ENCODE measurements around the gene KRR1. TPM values are rescaled to one million over a fixed set of nuclear protein-coding genes. Genes with fewer than 3 reads are reported as not detected.

KRR1 gene
- polyA plus RNA-seq, 3 donors: 8.0 to 14.4 (median 9.0) TPM

DNA sequence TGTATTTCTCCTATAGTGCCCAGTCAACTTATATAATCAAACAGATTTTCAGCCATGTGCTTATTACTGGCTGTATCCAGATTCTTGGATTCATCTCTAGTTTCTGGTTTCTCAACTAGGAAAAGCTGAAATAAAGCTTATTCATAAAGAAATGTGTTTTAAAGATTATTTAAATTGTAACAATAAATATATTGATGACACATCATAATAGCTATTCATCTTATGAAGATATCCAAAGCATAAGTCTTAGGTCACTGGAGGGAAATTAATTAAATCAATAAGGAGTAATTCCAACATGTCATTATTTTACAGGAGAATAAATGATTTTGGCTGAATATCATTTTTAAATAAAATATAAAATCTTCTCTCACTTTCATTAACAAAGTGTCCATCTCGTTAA, 32.1 kb upstream of the KRR1 start:
- Histone ChIP-seq H3K36me3 (replicated peaks in 1 of 2; ENCODE audit: control insufficient read depth in 1 of 2, insufficient read depth in 2 of 2, low read length in 2 of 2) (no peaks in the 10 kb centered on the region), H2AFZ (ENCODE audit: insufficient read depth, low read depth, low read length, poor library complexity, severe bottlenecking) (no peak overlapping the region), H3K4me1 (ENCODE audit: control insufficient read depth in 1 of 2, insufficient read depth in 2 of 2, low read length in 2 of 2) (no peaks in the 10 kb centered on the region), H3K9ac (ENCODE audit: insufficient read depth, low read length, poor library complexity, severe bottlenecking) (no peak overlapping the region), H4K20me1 (ENCODE audit: insufficient read depth, low read length) (no peaks in the 10 kb centered on the region), H3K27ac (ENCODE audit: low read depth in 1 of 2, low read length in 2 of 2) (no peak overlapping the region), H3K4me2 (replicated peaks; ENCODE audit: extremely low read depth, low read length, poor library complexity, severe bottlenecking) (no peak overlapping the region), H3K9me3 (replicated peaks in 1 of 2; ENCODE audit: control insufficient read depth in 1 of 2, insufficient read depth in 1 of 2, low read length in 2 of 2) (no peaks in the 10 kb centered on the region), H3K27me3 (ENCODE audit: control insufficient read depth in 2 of 2, insufficient read depth in 2 of 2, low read length in 2 of 2) (peaks cover 0 to 3% of the 10 kb centered on the region in 2 donors), H3K79me2 (ENCODE audit: insufficient read depth, low read length) (no peaks in the 10 kb centered on the region), H3K4me3 (replicated peaks in 1 of 3; ENCODE audit: low read depth in 2 of 3, low read length in 3 of 3) (no peak overlapping the region)
- H3K4me1 Mint-ChIP-seq: no peaks in the 10 kb centered on the region
- H3K9me3 Mint-ChIP-seq: no peaks in the 10 kb centered on the region
- no peak overlapping the region for H3K27ac Mint-ChIP-seq
- H3K27me3 Mint-ChIP-seq (ENCODE audit: low read depth in 3 of 3): peaks cover 3 to 10% (median 7%) of the 10 kb centered on the region in 3 donors
- no CpG with 5 or more reads among the region's 1 CpG for WGBS (ENCODE audit: insufficient coverage)
- intact Hi-C loops (cut with micrococcal nuclease): no loop called here
- DNase-seq: no peak
- no peaks in the 10 kb centered on the region for H3K36me3 Mint-ChIP-seq
- no peak overlapping the region for H3K4me3 Mint-ChIP-seq
- TF ChIP-seq, protein P1, sequence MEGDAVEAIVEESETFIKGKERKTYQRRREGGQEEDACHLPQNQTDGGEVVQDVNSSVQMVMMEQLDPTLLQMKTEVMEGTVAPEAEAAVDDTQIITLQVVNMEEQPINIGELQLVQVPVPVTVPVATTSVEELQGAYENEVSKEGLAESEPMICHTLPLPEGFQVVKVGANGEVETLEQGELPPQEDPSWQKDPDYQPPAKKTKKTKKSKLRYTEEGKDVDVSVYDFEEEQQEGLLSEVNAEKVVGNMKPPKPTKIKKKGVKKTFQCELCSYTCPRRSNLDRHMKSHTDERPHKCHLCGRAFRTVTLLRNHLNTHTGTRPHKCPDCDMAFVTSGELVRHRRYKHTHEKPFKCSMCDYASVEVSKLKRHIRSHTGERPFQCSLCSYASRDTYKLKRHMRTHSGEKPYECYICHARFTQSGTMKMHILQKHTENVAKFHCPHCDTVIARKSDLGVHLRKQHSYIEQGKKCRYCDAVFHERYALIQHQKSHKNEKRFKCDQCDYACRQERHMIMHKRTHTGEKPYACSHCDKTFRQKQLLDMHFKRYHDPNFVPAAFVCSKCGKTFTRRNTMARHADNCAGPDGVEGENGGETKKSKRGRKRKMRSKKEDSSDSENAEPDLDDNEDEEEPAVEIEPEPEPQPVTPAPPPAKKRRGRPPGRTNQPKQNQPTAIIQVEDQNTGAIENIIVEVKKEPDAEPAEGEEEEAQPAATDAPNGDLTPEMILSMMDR (IDR thresholded peaks at IDR 0.05): no peak

DNA sequence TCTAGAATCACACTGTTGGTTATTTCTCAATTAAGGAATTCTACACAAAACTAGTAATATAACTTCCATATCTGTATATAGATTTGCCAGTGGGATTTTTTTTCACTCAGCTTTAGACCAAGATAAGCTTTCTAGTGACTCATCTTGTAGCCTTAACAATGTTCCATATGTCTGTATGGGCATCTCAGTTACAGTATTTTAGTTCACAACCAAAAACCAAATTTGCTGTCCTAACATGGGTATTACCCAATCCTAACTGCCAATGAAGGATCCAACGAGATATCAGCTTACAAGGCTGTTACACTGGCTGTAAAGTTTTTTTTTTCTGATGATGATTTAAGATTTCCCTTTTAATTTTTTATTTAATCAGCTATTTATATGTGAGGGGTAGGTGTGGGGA, 31.5 kb upstream of the KRR1 start:
- Histone ChIP-seq H3K27me3 (ENCODE audit: control insufficient read depth in 2 of 2, insufficient read depth in 2 of 2, low read length in 2 of 2) (peaks cover 0 to 3% of the 10 kb centered on the region in 2 donors), H3K4me1 (ENCODE audit: control insufficient read depth in 1 of 2, insufficient read depth in 2 of 2, low read length in 2 of 2) (no peaks in the 10 kb centered on the region)
- H3K27me3 Mint-ChIP-seq (ENCODE audit: low read depth in 3 of 3): peaks cover 3 to 10% (median 7%) of the 10 kb centered on the region in 3 donors

More for the DNA sequence above, 31.5 kb upstream of the KRR1 start:
- H3K4me3 Mint-ChIP-seq: no peak overlapping the region
- H3K9me3 Mint-ChIP-seq: no peaks in the 10 kb centered on the region
- no peak overlapping the region for H3K27ac Mint-ChIP-seq
- no peaks in the 10 kb centered on the region for H3K4me1 Mint-ChIP-seq
- WGBS (ENCODE audit: insufficient coverage): no CpG with 5 or more reads among the region's 1 CpG
- H3K4me3 ChIP-seq (replicated peaks in 1 of 3; ENCODE audit: low read depth in 2 of 3, low read length in 3 of 3): no peak overlapping the region
- H3K79me2 ChIP-seq (ENCODE audit: insufficient read depth, low read length): no peaks in the 10 kb centered on the region
- no peak overlapping the region for H2AFZ ChIP-seq (ENCODE audit: insufficient read depth, low read depth, low read length, poor library complexity, severe bottlenecking)
- no peak overlapping the region for H3K9ac ChIP-seq (ENCODE audit: insufficient read depth, low read length, poor library complexity, severe bottlenecking)
- TF ChIP-seq, protein P1 (IDR thresholded peaks at IDR 0.05): no peak
- intact Hi-C loops (cut with micrococcal nuclease): no loop called here
- no peaks in the 10 kb centered on the region for H3K36me3 Mint-ChIP-seq
- no peaks in the 10 kb centered on the region for H4K20me1 ChIP-seq (ENCODE audit: insufficient read depth, low read length)
- no peaks in the 10 kb centered on the region for H3K9me3 ChIP-seq (replicated peaks in 1 of 2; ENCODE audit: control insufficient read depth in 1 of 2, insufficient read depth in 1 of 2, low read length in 2 of 2)
- DNase-seq: no peak
- H3K4me2 ChIP-seq (replicated peaks; ENCODE audit: extremely low read depth, low read length, poor library complexity, severe bottlenecking): no peak overlapping the region
- H3K27ac ChIP-seq (ENCODE audit: low read depth in 1 of 2, low read length in 2 of 2): no peak overlapping the region
- no peaks in the 10 kb centered on the region for H3K36me3 ChIP-seq (replicated peaks in 1 of 2; ENCODE audit: control insufficient read depth in 1 of 2, insufficient read depth in 2 of 2, low read length in 2 of 2)

Data from CD14-positive monocyte (primary cell).